HepG2 (cell line): ENCODE results near the gene TMCC1. TPM values are rescaled to one million over a fixed set of nuclear protein-coding genes. Genes with fewer than 3 reads are reported as not detected.

ENCODE experiments used
- ATAC-seq: fragments of 200-7000 bp; cut with Tn5 transposase; 3 replicates; pipeline ENCODE4 v1.9.1; 2020; ENCODE audit warnings: mild to moderate bottlenecking, moderate library complexity
- BruUV-seq: library from RNA; stranded (reverse); fragments of 400-500 nt; replicated peaks from 2 replicates; lab custom pipeline; 2021; lab: Mats Ljungman, UMichigan
- CTCF ChIA-PET: fragments of 300-600 bp; formaldehyde crosslinking; extraction: SDS; loops from one replicate; lab custom pipeline; 2021; ENCODE audit warnings: low total read pairs, inconsistent platforms, low intra/inter-chr PET ratio; lab: Yijun Ruan, JAX
- POLR2A ChIA-PET: fragments of 350-600 bp; sonication (Branson Sonifier 250); formaldehyde crosslinking; loops from one replicate; lab custom pipeline; 2020; ENCODE audit warnings: antibody characterized with exemption, inconsistent platforms; lab: Yijun Ruan, JAX
- DNase-seq: peaks from one replicate; pipeline ENCODE4 v3.0.0-alpha.2; 2015; ENCODE audit warnings: low spot score
- FAIRE-seq: peaks from 3 replicates; lab custom pipeline; 2011; peaks lifted over from hg19 to GRCh38; lab: Jason Lieb, UNC
- H2AFZ ChIP-seq: one replicate; pipeline ENCODE4 v1.6.1; 2011; ENCODE audit warnings: low read length, inconsistent platforms
- H3K27ac ChIP-seq: fragments of 300-600 bp; 3 replicates; pipeline ENCODE4 v1.8.0; 2011; ENCODE audit warnings: mixed run types, mild to moderate bottlenecking, mixed read lengths, low read length, inconsistent platforms; ENCODE audit not compliant: insufficient read depth; ENCODE audit errors: extremely low read length
- H3K27me3 ChIP-seq, 2 experiments: fragments of 200-600 bp in 1 of 2; 2 replicates in 1 of 2; 3 replicates in 1 of 2; pipeline versions ENCODE4 v1.6.0 to v1.8.0; 2011; ENCODE audit warnings: low read length in 2 of 2, mild to moderate bottlenecking in 2 of 2, moderate library complexity in 2 of 2, inconsistent platforms in 1 of 2; ENCODE audit not compliant: insufficient read depth in 2 of 2, control insufficient read depth in 1 of 2
- H3K36me3 ChIP-seq, 2 experiments: fragments of 200-600 bp in 1 of 2; replicated peaks in 1 of 2; 2 replicates in 1 of 2; 3 replicates in 1 of 2; pipeline versions ENCODE4 v1.5.1 to v1.8.0; 2011; ENCODE audit warnings: low read length in 2 of 2, inconsistent platforms in 1 of 2; ENCODE audit not compliant: insufficient read depth in 2 of 2, control insufficient read depth in 1 of 2
- H3K4me1 ChIP-seq: 2 replicates; pipeline ENCODE4 v1.5.1; 2012; ENCODE audit warnings: low read length, inconsistent platforms; ENCODE audit not compliant: insufficient read depth
- H3K4me2 ChIP-seq: 2 replicates; pipeline ENCODE4 v1.6.0; 2011; ENCODE audit warnings: low read depth, low read length, inconsistent platforms
- H3K4me3 ChIP-seq, 3 experiments: fragments of 200-600 bp in 1 of 3; sonication (generic), shearing (Covaris generic) in 1 of 3; replicated peaks in 1 of 3; 2 replicates each; pipeline ENCODE4 v1.5.1; 2011 to 2016; ENCODE audit warnings: low read length in 3 of 3, inconsistent platforms in 2 of 3, low read depth in 2 of 3, mild to moderate bottlenecking in 2 of 3, control low read depth in 1 of 3, mixed read lengths in 1 of 3; ENCODE audit not compliant: insufficient read depth in 1 of 3
- H3K79me2 ChIP-seq: one replicate; pipeline ENCODE4 v1.6.1; 2011; ENCODE audit warnings: low read length, inconsistent platforms; ENCODE audit not compliant: insufficient read depth
- H3K9ac ChIP-seq: 2 replicates; pipeline ENCODE4 v1.6.0; 2011; ENCODE audit warnings: mild to moderate bottlenecking, low read depth, low read length, inconsistent platforms; ENCODE audit not compliant: insufficient read depth
- H3K9me3 ChIP-seq: 2 replicates; pipeline ENCODE4 v1.5.1; 2012; ENCODE audit warnings: mild to moderate bottlenecking, low read length
- H4K20me1 ChIP-seq: 2 replicates; pipeline ENCODE4 v1.6.0; 2011; ENCODE audit warnings: inconsistent platforms, mild to moderate bottlenecking, low read length, moderate library complexity; ENCODE audit not compliant: insufficient read depth
- CBX5 ChIP-seq: sonication (generic); formaldehyde crosslinking; IDR thresholded peaks from 2 replicates; pipeline ENCODE4 v1.4.0; 2020; ENCODE audit warnings: missing genetic modification reagents, borderline replicate concordance
- CC2D1A ChIP-seq: sonication (generic); formaldehyde crosslinking; IDR thresholded peaks from 2 replicates; pipeline ENCODE4 v1.8.1; 2023; ENCODE audit warnings: mild to moderate bottlenecking, missing genetic modification reagents
- CREM ChIP-seq, 2 experiments: sonication (generic) in 1 of 2; formaldehyde crosslinking in 1 of 2; IDR thresholded peaks; 2 replicates each; pipeline versions ENCODE4 v1.4.0 to v1.6.1; 2016 to 2020; ENCODE audit warnings: antibody characterized with exemption in 1 of 2, mild to moderate bottlenecking in 1 of 2, missing genetic modification reagents in 1 of 2
- E2F5 ChIP-seq: sonication (generic); formaldehyde crosslinking; conservative IDR thresholded peaks from 2 replicates; pipeline ENCODE4 v1.4.0; 2020; ENCODE audit warnings: missing genetic modification reagents
- IRF1 ChIP-seq: sonication (generic); formaldehyde crosslinking; IDR thresholded peaks from 2 replicates; pipeline ENCODE4 v1.4.0; 2020; ENCODE audit warnings: low read depth, mild to moderate bottlenecking, missing genetic modification reagents
- KDM1A ChIP-seq: IDR thresholded peaks from 2 replicates; pipeline ENCODE4 v1.6.1; 2016; ENCODE audit warnings: missing compliant biosample characterization
- RXRB ChIP-seq: IDR thresholded peaks from 2 replicates; pipeline ENCODE4 v1.6.1; 2016; ENCODE audit warnings: borderline replicate concordance, missing genetic modification reagents, missing compliant biosample characterization
- SMAD3 ChIP-seq: sonication (generic); formaldehyde crosslinking; IDR thresholded peaks from 2 replicates; pipeline ENCODE4 v1.4.0; 2020; ENCODE audit warnings: missing genetic modification reagents
- TFDP2 ChIP-seq: sonication (generic); formaldehyde crosslinking; IDR thresholded peaks from 2 replicates; pipeline ENCODE4 v1.4.0; 2020; ENCODE audit warnings: missing genetic modification reagents
- TOE1 ChIP-seq: sonication (generic); formaldehyde crosslinking; IDR thresholded peaks from 2 replicates; pipeline ENCODE4 v1.4.0; 2020; ENCODE audit warnings: mild to moderate bottlenecking, missing genetic modification reagents
- YY1 ChIP-seq: IDR thresholded peaks from 2 replicates; pipeline ENCODE4 v1.6.1; 2011; ENCODE audit warnings: low read length, low read depth, moderate library complexity, mild to moderate bottlenecking; ENCODE audit not compliant: insufficient read depth, insufficient replicate concordance
- ZBTB34 ChIP-seq: sonication (generic); formaldehyde crosslinking; IDR thresholded peaks from 2 replicates; pipeline ENCODE4 v1.8.0; 2022; ENCODE audit warnings: mild to moderate bottlenecking, missing genetic modification reagents
- ZNF20 ChIP-seq: sonication (generic); formaldehyde crosslinking; IDR thresholded peaks from 2 replicates; pipeline ENCODE4 v1.4.0; 2020; ENCODE audit warnings: mild to moderate bottlenecking, moderate library complexity, missing genetic modification reagents
- ZNF280D ChIP-seq: sonication (generic); formaldehyde crosslinking; IDR thresholded peaks from 2 replicates; pipeline ENCODE4 v1.5.1; 2020; ENCODE audit warnings: mild to moderate bottlenecking, missing genetic modification reagents
- ZNF605 ChIP-seq: sonication (generic); formaldehyde crosslinking; IDR thresholded peaks from 2 replicates; pipeline ENCODE4 v1.8.0; 2022; ENCODE audit warnings: mild to moderate bottlenecking, missing genetic modification reagents
- WGBS: methylation state at CpG from one replicate; pipeline ENCODE4 v1.1.6; 2017; ENCODE audit warnings: low lambda C conversion rate; 5-methylcytosine and 5-hydroxymethylcytosine counted together
- in situ Hi-C: cut with HindIII; loops from 2 replicates; pipeline ENCODE4 v1.10.0; 2017; ENCODE audit warnings: low pct_unique_long_range_greater_than_20kb; ENCODE audit not compliant: extremely low pct_ligation_motif_present
- intact Hi-C: fragments of 100-400 bp; cut with micrococcal nuclease; formaldehyde crosslinking; loops from one replicate; pipeline ENCODE4 v1.10.0; 2022; ENCODE audit not compliant: unreplicated experiment
- polyA plus RNA-seq, 8 experiments: library from polyadenylated mRNA; depleted of rRNA in 3 of 8; stranded (reverse) in 7 of 8; unstranded in 1 of 8; fragments of >200 nt; fragmentation: Illumina TruSeq in 4 of 8; extraction: Trizol in 4 of 8; gene quantifications; 2 replicates each; pipeline versions ENCODE4 v1.2.1 to v1.2.3, GENCODE V29; 2011 to 2016; ENCODE audit warnings: low read depth in 4 of 8, missing spikeins in 1 of 8, mixed read lengths in 1 of 8; ENCODE audit not compliant: insufficient read depth in 1 of 8
- total RNA-seq, 5 experiments: library from RNA; depleted of rRNA; stranded (reverse); fragments of >200 nt; fragmentation: Illumina TruSeq; extraction: Trizol; gene quantifications; 2 replicates each; pipeline ENCODE4 v1.2.3, GENCODE V29; 2016; ENCODE audit warnings: low read depth in 1 of 5

Gene TMCC1
- total and polyA plus RNA-seq, 2 of the 13 experiments (the other 11 are each of a cell fraction or from before 2014, with no cell fraction given): 12.1 to 264 TPM

- Histone ChIP-seq H3K9ac (no peak overlapping the region), H3K36me3 (no peaks in the 10 kb centered on the region; a peak in 1 of 5 replicates), H3K4me3 (no peak overlapping the region), H4K20me1 (no peaks in the 10 kb centered on the region), H3K27ac (no peak overlapping the region), H3K4me2 (no peak overlapping the region), H2AFZ (no peak overlapping the region), H3K27me3 (no peaks in the 10 kb centered on the region; a peak in 1 of 5 replicates), H3K4me1 (peaks cover 13% of the 10 kb centered on the region), H3K79me2 (peaks cover 12% of the 10 kb centered on the region), H3K9me3 (no peaks in the 10 kb centered on the region)
- ATAC-seq (no peak), FAIRE-seq (no peak), DNase-seq (no peak)
- BruUV-seq: no TSS peak
- ChIA-PET POLR2A (no interaction called here), CTCF (no interaction called here)
- 68% methylated on average over 3 of the region's 3 CpGs for WGBS
- intact Hi-C loops: no loop called here
- in situ Hi-C loops: no loop called here
- no peak for TF ChIP-seq ZBTB34 (CRISPR knock-in tag)
- TF ChIP-seq ZNF605 (CRISPR knock-in tag): no peak
- TF ChIP-seq ZNF20 (CRISPR knock-in tag): no peak
- no peak for TF ChIP-seq SMAD3 (CRISPR knock-in tag)
- no peak for TF ChIP-seq E2F5 (CRISPR knock-in tag)
- TF ChIP-seq RXRB: no peak
- TF ChIP-seq YY1: no peak
- TF ChIP-seq TFDP2: no peak
- TF ChIP-seq TOE1 (CRISPR knock-in tag): no peak
- TF ChIP-seq CBX5 (CRISPR knock-in tag): no peak
- TF ChIP-seq ZNF280D (CRISPR knock-in tag): no peak
- no peak for TF ChIP-seq CREM (IDR thresholded peaks at IDR 0.05)
- no peak for TF ChIP-seq CREM (CRISPR knock-in tag; IDR thresholded peaks at IDR 0.05)
- no peak for TF ChIP-seq KDM1A (CRISPR knock-in tag)
- TF ChIP-seq CC2D1A (CRISPR knock-in tag): no peak
- no peak for TF ChIP-seq IRF1 (CRISPR knock-in tag)
Observed at GRCh38 chr3:129897026-129897425, 3.5 kb upstream of the TMCC1 start.
